Peyer's patch (tissue), 4 donors: ENCODE results near the gene KDM4C.

Experiments
- CTCF ChIP-seq, 6 experiments: fragments of 450-650 bp in 4 of 6; fragments of 200-600 bp in 2 of 6; sonication (generic) in 1 of 6; IDR thresholded peaks; one replicate each; pipeline ENCODE4 v1.5.1; 2017 to 2019; ENCODE audit warnings: antibody characterized with exemption in 6 of 6, mild to moderate bottlenecking in 3 of 6, moderate library complexity in 1 of 6
- POLR2A ChIP-seq, 2 donors: fragments of 450-650 bp; IDR thresholded peaks; one replicate each; pipeline ENCODE4 v1.5.1; 2017; ENCODE audit warnings: antibody characterized with exemption in 2 of 2, mild to moderate bottlenecking in 2 of 2, moderate library complexity in 2 of 2

- TF ChIP-seq CTCF (IDR thresholded peaks at IDR 0.05) = no peak
- TF ChIP-seq POLR2A (IDR thresholded peaks at IDR 0.05) = no peak
Observed at GRCh38 chr9:6802926-6803325, 45.2 kb downstream of the KDM4C start.
